ENCODE data around the gene ARF3. TPM values are rescaled to one million over a fixed set of nuclear protein-coding genes. Genes with fewer than 3 reads are reported as not detected.

Gene ARF3
- total RNA-seq, 1 experiment from 2014 or later: 256 TPM

DNA sequence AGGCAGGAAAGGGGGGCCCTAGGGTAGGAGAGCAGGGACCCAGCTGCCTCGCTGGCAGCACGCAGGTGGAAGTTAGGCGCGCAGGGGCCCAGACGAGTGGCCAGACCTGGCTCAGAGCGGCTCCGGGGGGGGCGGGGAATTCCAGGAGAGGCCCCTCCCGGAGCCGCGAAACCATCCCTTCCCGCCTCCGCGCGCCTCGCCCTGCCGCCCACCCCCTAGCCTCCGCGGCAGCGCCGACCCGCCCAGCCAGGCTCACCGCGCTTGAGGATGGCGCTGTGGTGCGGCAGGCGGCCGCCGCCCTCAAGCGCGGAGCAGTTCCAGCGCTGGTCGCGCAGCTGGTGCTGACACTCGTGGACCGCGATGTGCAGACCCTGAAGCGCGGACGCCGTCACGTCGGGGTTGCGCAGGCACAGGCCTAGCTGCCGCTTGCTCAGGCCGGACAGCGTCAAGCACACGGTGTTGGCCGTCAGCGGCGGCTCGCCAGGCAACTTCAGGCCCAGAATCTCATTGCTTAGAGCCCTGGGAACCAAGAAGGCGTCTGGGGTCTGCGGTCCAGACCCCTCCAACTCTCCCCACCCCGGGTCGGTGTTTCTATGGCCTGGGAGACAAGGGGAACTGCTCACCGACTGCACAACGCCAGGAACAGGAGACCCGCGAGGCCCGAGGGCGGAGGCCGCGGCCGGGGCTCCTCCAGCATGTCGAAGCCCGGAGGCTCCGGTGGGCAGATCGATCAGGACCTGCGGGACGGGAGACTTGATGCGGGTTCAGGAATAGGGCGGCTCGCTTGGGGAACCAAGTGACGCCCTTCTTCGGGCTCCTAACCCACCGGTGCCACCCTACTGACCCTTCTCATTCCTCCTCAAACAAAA is 12.8 kb upstream of the ARF3 start (continued):
- TF ChIP-seq ZBTB21 (CRISPR knock-in tag; IDR thresholded peaks at IDR 0.05; ENCODE audit: borderline replicate concordance) (0 out of 2 replicates have a peak, but pooled peaks have one; percentile 17), USF2 (CRISPR knock-in tag; IDR thresholded peaks at IDR 0.05) (0 out of 2 replicates have a peak, but pooled peaks have one; percentile 8)

GRCh38 chr12:48969160-48969771 is 12.0 kb upstream of the ARF3 start:
- Mint-ChIP-seq H3K27ac (no peak overlapping the region), H3K4me1 (peaks cover 62% of the 10 kb centered on the region), H3K4me3 (peak overlapping the region; percentile 61), H3K27me3 (ENCODE audit: low read depth) (peaks cover 81% of the 10 kb centered on the region), H3K9me3 (no peaks in the 10 kb centered on the region), H3K36me3 (no peaks in the 10 kb centered on the region)
- ChIA-PET CTCF (interaction anchor here (0.7 to 11.0 kb wide), 12 partner anchors 12 to 152 kb away, joined by 3 to 164 read pairs (median 12); partner anchors contain the start of genes ARF3, DDN and WNT1), POLR2A (no interaction called here)
- ATAC-seq (no peak), DNase-seq (ENCODE audit: low spot score) (no peak)
- TF ChIP-seq ZNF423 (CRISPR knock-in tag; IDR thresholded peaks at IDR 0.05) (0 out of 2 replicates have a peak, but pooled peaks have one; percentile 17), MYBL2 (CRISPR knock-in tag; IDR thresholded peaks at IDR 0.05) (no peak)
- TF ChIP-seq, protein P1, sequence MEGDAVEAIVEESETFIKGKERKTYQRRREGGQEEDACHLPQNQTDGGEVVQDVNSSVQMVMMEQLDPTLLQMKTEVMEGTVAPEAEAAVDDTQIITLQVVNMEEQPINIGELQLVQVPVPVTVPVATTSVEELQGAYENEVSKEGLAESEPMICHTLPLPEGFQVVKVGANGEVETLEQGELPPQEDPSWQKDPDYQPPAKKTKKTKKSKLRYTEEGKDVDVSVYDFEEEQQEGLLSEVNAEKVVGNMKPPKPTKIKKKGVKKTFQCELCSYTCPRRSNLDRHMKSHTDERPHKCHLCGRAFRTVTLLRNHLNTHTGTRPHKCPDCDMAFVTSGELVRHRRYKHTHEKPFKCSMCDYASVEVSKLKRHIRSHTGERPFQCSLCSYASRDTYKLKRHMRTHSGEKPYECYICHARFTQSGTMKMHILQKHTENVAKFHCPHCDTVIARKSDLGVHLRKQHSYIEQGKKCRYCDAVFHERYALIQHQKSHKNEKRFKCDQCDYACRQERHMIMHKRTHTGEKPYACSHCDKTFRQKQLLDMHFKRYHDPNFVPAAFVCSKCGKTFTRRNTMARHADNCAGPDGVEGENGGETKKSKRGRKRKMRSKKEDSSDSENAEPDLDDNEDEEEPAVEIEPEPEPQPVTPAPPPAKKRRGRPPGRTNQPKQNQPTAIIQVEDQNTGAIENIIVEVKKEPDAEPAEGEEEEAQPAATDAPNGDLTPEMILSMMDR (IDR thresholded peaks at IDR 0.05): no peak

GRCh38 chr12:48968467-48968866 is 11.2 kb upstream of the ARF3 start:
- H3K27me3 Mint-ChIP-seq (ENCODE audit: low read depth): peaks cover 73% of the 10 kb centered on the region
- POLR2A ChIA-PET: no interaction called here
- H3K36me3 Mint-ChIP-seq: no peaks in the 10 kb centered on the region
- ATAC-seq (no peak), DNase-seq (ENCODE audit: low spot score) (no peak)
- no peak overlapping the region for H3K4me3 Mint-ChIP-seq
- CTCF ChIA-PET: interaction anchor here (0.6 to 11.0 kb wide), 11 partner anchors 11 to 180 kb away, joined by 3 to 164 read pairs (median 12); partner anchors contain the start of genes ARF3, DDN and WNT1
- peaks cover 67% of the 10 kb centered on the region for H3K4me1 Mint-ChIP-seq
- no peak overlapping the region for H3K27ac Mint-ChIP-seq
- no peaks in the 10 kb centered on the region for H3K9me3 Mint-ChIP-seq
- no peak for TF ChIP-seq NFYB (CRISPR knock-in tag; conservative IDR thresholded peaks at IDR 0.05; ENCODE audit: low read depth)
- no peak for TF ChIP-seq MXD4 (CRISPR knock-in tag; IDR thresholded peaks at IDR 0.05; ENCODE audit: borderline replicate concordance)
- TF ChIP-seq, protein P2, sequence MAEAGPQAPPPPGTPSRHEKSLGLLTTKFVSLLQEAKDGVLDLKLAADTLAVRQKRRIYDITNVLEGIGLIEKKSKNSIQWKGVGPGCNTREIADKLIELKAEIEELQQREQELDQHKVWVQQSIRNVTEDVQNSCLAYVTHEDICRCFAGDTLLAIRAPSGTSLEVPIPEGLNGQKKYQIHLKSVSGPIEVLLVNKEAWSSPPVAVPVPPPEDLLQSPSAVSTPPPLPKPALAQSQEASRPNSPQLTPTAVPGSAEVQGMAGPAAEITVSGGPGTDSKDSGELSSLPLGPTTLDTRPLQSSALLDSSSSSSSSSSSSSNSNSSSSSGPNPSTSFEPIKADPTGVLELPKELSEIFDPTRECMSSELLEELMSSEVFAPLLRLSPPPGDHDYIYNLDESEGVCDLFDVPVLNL (CRISPR knock-in tag; IDR thresholded peaks at IDR 0.05; ENCODE audit: borderline replicate concordance, low read depth): no peak
- TF ChIP-seq MLX (CRISPR knock-in tag; IDR thresholded peaks at IDR 0.05): no peak
- no peak for TF ChIP-seq IRF2 (CRISPR knock-in tag; IDR thresholded peaks at IDR 0.05; ENCODE audit: borderline replicate concordance, low read depth)
- TF ChIP-seq FOXP1 (CRISPR knock-in tag; IDR thresholded peaks at IDR 0.05; ENCODE audit: borderline replicate concordance): no peak
- no peak for TF ChIP-seq ZNF232 (CRISPR knock-in tag; IDR thresholded peaks at IDR 0.05)
- TF ChIP-seq, protein P3, sequence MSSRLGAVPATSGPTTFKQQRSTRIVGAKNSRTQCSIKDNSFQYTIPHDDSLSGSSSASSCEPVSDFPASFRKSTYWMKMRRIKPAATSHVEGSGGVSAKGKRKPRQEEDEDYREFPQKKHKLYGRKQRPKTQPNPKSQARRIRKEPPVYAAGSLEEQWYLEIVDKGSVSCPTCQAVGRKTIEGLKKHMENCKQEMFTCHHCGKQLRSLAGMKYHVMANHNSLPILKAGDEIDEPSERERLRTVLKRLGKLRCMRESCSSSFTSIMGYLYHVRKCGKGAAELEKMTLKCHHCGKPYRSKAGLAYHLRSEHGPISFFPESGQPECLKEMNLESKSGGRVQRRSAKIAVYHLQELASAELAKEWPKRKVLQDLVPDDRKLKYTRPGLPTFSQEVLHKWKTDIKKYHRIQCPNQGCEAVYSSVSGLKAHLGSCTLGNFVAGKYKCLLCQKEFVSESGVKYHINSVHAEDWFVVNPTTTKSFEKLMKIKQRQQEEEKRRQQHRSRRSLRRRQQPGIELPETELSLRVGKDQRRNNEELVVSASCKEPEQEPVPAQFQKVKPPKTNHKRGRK (CRISPR knock-in tag; IDR thresholded peaks at IDR 0.05; ENCODE audit: borderline replicate concordance): no peak
- no peak for TF ChIP-seq AFF4 (CRISPR knock-in tag; IDR thresholded peaks at IDR 0.05; ENCODE audit: borderline replicate concordance)
- TF ChIP-seq CBFB (CRISPR knock-in tag; IDR thresholded peaks at IDR 0.05; ENCODE audit: low read depth): no peak

All from WTC11 (cell line).